Hematopoietic multipotent progenitor cell treated with erythropoietin and hydrocortisone succinate and interleukin-3 and kit ligand, for 15 days (in vitro differentiated cells): ENCODE measurements around the gene TRPV2.
A peak's percentile ranks its signal among the peaks of the same experiment; 100 is the strongest.
"Not testable (repeated sequence)": the region's sequence is repeated elsewhere in the genome, so short reads cannot be mapped to it uniquely, and the experiment has no call there.

Source experiments
- DNase-seq: peaks from one replicate; pipeline ENCODE4 v3.0.0-alpha.2; 2015; ENCODE audit warnings: low spot score

The TRPV2 gene

GRCh38 chr17:16438173-16438556, 22.8 kb downstream of the TRPV2 start:
- no peak for DNase-seq

GRCh38 chr17:16438557-16439302, 23.4 kb downstream of the TRPV2 start:
- DNase-seq = peak; percentile 97

GRCh38 chr17:16439303-16439791, 24.0 kb downstream of the TRPV2 start:
- DNase-seq = peak; percentile 59

- DNase-seq = peak; percentile 41
These were observed 24.5 kb downstream of the TRPV2 start for GRCh38 chr17:16439811-16440351.

- not testable (repeated sequence) for DNase-seq
These were observed 25.0 kb downstream of the TRPV2 start for GRCh38 chr17:16440354-16440753.

GRCh38 chr17:16440901-16441629, 25.7 kb downstream of the TRPV2 start:
- DNase-seq = no peak

- DNase-seq = no peak
These were observed 26.8 kb downstream of the TRPV2 start for GRCh38 chr17:16442141-16442540.

- no peak for DNase-seq
These were observed 27.5 kb downstream of the TRPV2 start for GRCh38 chr17:16442594-16443510.

GRCh38 chr17:16443511-16444257, 28.3 kb downstream of the TRPV2 start:
- DNase-seq = no peak

GRCh38 chr17:16444258-16444886, 29.0 kb downstream of the TRPV2 start:
- no peak for DNase-seq

- DNase-seq = no peak
These were observed 31.1 kb downstream of the TRPV2 start for GRCh38 chr17:16446338-16446983.

GRCh38 chr17:16447676-16448075, 32.3 kb downstream of the TRPV2 start:
- DNase-seq = no peak

GRCh38 chr17:16448490-16448889, 33.1 kb downstream of the TRPV2 start:
- no peak for DNase-seq

GRCh38 chr17:16449121-16449570, 33.8 kb downstream of the TRPV2 start:
- no peak for DNase-seq

- no peak for DNase-seq
These were observed 34.7 kb downstream of the TRPV2 start for GRCh38 chr17:16450028-16450427.

GRCh38 chr17:16452268-16452667, 36.9 kb downstream of the TRPV2 start:
- DNase-seq = not testable (repeated sequence)

- DNase-seq = no peak
These were observed 38.1 kb downstream of the TRPV2 start for GRCh38 chr17:16453493-16453851.

- DNase-seq = no peak
These were observed 40.8 kb downstream of the TRPV2 start for GRCh38 chr17:16455997-16456741.

GRCh38 chr17:16456742-16457316, 41.5 kb downstream of the TRPV2 start:
- DNase-seq = peak; percentile 27
